GM12864 (cell line): ENCODE measurements around the gene CMTR1.

Experiments used
- DNase-seq: peaks from one replicate; pipeline ENCODE4 v3.0.0-alpha.2; 2011; ENCODE audit warnings: low read depth
- H3K4me3 ChIP-seq: 2 replicates; pipeline ENCODE4 v1.5.1; 2011; ENCODE audit warnings: mild to moderate bottlenecking, low read depth, low read length, control low read depth
- CTCF ChIP-seq: IDR thresholded peaks from 2 replicates; pipeline ENCODE4 v1.5.1; 2011; ENCODE audit warnings: low read depth, mild to moderate bottlenecking, moderate library complexity, low read length, control low read depth, inconsistent platforms; ENCODE audit errors: missing control alignments

The CMTR1 gene

DNA sequence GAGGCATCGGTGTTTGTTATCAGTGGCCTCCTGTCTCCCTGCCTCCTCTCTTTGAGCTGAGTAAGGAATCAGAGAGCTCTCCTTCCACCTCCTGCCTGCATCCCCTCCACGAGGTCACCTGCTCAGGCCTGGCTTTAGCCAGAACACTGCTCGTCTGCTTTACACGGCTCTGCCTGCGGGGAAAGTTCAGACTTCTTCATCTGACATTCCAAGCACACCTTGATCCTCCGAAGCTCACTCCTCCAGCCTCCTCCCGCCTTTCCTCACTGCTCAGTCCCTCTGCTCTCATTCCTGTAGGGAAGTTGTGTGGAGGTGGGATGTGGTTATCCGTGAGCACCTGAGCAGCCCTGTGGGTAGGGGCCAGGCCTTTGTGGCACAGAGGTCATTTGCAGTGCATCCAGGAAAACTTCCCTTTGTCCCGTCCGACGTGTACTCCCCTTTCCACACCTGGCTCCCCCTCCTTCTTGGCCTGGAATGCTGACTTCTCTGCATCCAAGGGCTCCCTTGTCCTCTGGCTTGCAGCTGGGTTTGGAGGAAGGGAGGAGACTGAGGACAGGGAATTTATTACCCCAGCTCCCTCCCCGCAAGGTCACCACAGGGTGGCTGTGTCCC lies 79.5 kb downstream of the CMTR1 start:
- TF ChIP-seq CTCF, result no peak
- no peak for DNase-seq
- H3K4me3 ChIP-seq, result no peak overlapping the region

GRCh38 chr6:37513155-37513554 lies 80.1 kb downstream of the CMTR1 start:
- TF ChIP-seq CTCF, result no peak
- no peak for DNase-seq
- no peak overlapping the region for H3K4me3 ChIP-seq

DNA sequence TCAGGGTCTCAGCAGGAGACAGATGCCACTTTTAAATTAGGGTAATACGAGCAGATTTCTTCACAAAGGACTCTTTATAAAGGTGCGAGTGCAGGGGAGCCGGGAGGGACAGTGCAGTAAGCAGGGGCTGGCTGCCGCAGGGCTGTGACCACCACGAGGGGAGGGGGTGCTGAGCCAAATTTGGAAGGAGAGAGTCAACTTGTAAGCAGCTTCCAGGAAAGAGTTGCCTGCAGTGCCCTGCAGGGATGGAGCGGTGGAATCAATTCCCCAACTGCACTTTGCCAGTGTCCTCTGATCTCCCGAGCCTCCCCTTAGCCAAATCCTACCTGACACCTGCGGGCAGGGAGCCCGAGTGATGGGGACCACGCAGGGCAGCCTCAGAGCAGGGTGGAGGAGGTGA lies 80.6 kb downstream of the CMTR1 start:
- TF ChIP-seq CTCF, result no peak
- H3K4me3 ChIP-seq, result no peak overlapping the region
- no peak for DNase-seq

- no peak overlapping the region for H3K4me3 ChIP-seq
- no peak for TF ChIP-seq CTCF
- no peak for DNase-seq
These were observed 81.3 kb downstream of the CMTR1 start for GRCh38 chr6:37514321-37514771.

DNA sequence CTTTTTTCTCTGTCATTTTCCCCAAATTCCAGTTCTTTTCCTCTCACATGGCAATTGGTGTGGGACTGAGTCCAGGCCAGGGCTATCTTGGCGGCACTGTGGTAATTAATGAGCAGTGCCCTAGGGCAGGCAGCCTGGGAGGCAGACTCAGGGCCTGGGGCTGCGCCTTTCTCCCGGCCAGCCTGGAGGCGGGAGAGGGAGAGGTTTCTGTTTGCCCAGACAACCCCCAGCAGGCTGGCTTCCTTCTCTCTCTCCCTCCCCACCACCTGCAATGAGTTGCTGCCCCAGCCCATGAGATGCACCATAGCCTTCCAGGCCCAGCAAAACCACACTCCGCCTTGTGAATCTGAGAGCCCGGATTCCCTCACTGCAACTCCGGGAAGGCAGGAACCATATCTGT lies 81.8 kb downstream of the CMTR1 start:
- DNase-seq, result no peak
- no peak for TF ChIP-seq CTCF
- H3K4me3 ChIP-seq, result no peak overlapping the region

DNA sequence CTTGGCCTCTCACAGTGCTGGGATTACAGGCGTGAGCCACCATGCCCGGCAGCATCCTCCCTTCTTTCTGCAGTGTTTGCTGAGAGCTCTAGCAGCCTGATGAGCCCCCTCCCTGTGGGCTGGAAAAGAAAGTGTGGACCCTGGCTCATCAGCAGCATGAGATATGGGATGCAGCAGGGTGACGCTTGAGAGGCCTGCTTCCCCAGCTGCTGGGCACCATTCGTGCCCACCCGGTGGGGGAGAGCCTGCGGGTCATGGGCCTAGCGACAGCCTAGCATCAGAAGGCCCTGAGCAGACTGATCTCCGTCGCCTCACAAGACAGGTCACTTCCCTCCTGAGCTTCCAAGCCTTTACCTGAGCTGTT lies 82.7 kb downstream of the CMTR1 start:
- no peak overlapping the region; the same call in 1 of the 2 replicates for H3K4me3 ChIP-seq
- no peak for DNase-seq
- no peak for TF ChIP-seq CTCF
